GM10266 (cell line): ENCODE data around the gene OSMR.

ENCODE experiments used
- DNase-seq: peaks from one replicate; pipeline ENCODE4 v3.0.0; 2012; ENCODE audit errors: extremely low spot score
- TF ChIP-seq, protein P1 (sequence below): IDR thresholded peaks from 2 replicates; pipeline ENCODE4 v1.5.1; 2012; ENCODE audit warnings: mild to moderate bottlenecking, low read depth; ENCODE audit not compliant: control insufficient read depth, insufficient read depth; ENCODE audit errors: missing control alignments

The OSMR gene

DNA sequence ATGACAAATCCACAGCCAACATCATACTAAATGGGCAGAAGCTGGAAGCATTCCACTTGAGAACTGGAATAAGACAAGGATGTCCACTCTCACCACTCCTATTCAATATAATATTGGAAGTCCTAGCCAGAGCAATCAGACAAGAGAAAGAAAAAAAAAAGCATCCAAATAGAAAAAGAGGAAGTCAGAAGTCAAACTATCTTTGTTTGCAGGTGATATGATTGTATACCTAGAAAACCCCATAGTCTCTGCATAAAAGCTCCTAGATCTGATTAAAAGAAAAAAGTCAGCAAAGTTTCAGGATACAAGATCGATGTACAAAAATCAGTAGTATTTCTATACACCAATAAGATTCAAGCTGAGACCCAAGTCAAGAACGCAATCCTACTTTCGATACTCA is 66.1 kb downstream of the OSMR start:
- TF ChIP-seq, protein P1, sequence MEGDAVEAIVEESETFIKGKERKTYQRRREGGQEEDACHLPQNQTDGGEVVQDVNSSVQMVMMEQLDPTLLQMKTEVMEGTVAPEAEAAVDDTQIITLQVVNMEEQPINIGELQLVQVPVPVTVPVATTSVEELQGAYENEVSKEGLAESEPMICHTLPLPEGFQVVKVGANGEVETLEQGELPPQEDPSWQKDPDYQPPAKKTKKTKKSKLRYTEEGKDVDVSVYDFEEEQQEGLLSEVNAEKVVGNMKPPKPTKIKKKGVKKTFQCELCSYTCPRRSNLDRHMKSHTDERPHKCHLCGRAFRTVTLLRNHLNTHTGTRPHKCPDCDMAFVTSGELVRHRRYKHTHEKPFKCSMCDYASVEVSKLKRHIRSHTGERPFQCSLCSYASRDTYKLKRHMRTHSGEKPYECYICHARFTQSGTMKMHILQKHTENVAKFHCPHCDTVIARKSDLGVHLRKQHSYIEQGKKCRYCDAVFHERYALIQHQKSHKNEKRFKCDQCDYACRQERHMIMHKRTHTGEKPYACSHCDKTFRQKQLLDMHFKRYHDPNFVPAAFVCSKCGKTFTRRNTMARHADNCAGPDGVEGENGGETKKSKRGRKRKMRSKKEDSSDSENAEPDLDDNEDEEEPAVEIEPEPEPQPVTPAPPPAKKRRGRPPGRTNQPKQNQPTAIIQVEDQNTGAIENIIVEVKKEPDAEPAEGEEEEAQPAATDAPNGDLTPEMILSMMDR = no peak
- no peak for DNase-seq

DNA sequence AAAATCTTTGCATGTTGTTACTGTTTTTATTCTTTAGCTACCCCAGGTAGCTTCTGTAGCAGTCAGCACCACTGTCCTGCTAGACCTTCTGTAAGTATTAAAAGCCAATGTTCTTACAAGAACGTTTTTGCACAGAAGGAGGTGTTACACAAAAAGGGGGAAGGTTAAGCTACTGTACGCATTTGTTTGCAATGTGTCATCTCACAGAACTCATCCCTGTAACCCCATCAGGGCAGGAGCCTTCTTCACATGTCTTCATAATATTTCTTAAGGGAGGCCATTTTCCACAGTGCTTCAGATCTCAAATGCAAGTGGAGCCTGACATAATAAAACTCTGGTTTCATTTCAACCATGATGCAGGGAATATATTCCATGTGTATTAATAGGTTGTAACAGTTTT is 67.9 kb downstream of the OSMR start:
- no peak for DNase-seq
- TF ChIP-seq, protein P1 = no peak

DNA sequence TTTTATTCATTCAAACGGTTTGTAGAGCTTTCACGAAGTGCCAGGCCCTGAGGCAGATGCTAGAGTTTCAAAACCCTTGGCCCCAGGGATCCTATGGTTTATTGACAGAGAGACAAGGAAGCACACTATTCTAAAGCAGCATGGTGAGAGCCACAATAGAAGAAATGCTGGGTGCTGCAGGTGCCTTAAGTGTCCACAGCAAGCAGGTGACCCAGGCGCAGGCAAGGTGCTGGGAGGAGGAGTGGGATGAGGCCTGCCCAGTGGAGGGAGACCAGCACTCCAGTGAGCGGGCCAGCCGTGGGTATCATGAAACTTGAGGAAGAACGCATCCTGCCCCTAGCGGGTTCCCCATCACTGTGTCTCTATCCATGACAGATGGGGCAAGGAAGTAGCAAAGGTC is 71.0 kb downstream of the OSMR start:
- TF ChIP-seq, protein P1 = no peak
- DNase-seq = no peak

DNA sequence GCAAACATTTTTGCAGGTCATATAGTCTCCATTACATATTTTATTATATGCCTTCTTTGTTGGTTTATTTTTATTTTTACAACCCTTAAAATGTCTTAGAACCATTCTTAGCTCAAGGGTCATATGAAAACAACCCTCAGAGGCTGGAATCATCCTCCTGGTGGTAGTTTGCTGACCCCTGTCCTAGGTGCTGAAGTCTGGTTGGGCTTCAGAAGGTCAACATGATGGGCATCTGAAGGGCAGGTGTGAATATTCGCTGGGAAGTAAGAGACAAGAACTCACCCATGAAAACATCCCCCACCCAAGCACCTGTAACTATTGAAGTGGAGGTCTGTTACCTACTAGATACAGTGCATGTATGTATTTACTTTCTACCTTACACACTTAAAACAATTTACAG is 75.4 kb downstream of the OSMR start:
- TF ChIP-seq, protein P1 = no peak

DNA sequence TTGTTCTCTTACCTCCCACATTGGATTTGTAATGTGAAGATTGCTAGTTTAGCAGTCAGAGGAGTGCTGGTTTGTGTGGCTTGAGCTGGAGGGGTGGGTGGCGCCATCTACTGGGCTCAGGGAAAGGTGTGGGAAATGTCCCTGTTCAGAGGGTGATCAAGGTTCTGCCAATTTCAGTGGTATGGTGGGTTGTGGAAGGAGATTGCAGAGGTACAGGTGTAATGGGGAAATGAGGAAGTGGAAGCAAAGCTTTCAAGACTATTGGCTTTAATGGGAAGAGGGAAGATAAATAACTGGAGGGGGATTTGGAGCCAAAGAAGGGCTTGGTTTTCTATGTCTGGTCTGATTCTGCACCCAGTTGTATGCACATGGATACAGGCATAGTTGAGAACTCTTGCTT is 76.4 kb downstream of the OSMR start:
- DNase-seq = peak; percentile 59
- TF ChIP-seq, protein P1 = peak; percentile 81

More for the DNA sequence above, 75.4 kb downstream of the OSMR start:
- DNase-seq = no peak

DNA sequence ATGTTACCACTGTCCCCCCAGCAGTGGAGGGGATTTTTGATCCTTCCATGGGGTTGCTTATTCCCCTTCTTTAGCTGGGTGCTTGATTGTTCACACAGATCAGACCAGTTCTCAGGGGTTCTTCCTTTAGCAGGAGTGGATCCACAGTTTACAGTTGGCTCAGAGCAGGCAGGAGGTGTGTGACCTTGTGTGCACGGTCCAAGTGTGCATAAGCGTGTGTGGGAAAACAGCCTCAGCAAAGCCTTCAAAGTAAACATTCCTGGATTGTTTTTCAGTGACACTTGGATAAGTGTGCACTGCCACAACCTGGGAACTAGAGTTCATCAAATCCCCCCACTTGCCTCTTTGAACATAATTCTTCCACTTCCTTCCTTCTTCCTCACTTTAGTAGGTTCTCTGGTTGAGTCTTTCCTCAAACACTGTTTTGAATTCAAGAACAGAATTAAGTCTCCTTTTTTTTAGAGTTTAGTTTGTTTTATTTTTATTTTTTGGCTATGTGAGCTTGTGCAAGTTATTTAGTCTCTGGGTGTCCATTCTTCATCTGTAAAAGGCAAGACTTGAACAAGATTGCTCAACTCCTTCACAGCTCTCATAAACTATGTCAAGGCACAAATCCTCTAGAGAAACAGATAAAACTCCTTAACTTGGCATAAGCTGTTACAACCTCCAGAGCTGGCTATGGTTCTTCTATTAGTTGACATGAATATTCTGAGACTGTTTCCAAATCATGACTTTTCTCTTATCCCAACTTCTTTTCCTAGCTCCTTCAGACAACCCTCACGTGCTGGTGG is 78.0 kb downstream of the OSMR start:
- DNase-seq = no peak
- TF ChIP-seq, protein P1 = no peak

DNA sequence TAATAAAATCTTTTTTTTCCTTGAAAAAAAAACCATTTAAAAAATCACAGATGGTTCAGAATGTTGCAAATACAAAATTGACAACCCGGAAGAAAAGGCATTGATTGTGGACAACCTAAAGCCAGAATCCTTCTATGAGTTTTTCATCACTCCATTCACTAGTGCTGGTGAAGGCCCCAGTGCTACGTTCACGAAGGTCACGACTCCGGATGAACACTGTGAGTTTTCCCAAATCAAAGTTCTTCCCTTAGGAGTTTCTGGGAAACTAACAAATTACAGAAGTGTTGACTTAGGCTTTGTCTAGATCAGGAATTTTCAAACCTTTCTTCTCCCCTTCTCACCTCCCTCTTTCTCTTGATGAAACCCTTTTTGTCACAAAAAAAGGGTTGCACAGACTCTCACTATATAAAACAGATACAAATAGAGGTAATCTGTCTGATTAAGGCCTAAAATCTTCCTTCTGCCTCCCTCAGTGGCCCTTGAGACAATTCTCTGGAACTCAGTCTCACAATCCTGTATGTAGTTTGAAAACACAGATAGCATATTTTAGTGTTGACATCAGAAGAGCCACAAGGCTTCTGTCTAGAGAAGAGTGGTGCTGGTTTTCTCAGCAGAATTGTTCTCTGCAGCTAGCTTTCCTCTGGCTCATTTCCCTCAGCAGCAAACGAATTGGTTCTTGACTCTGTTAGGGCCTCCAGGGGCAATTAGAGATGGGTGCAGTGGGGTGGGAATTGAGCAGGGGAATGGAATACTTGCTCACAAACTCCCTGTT is 79.5 kb downstream of the OSMR start:
- TF ChIP-seq, protein P1 = no peak
- DNase-seq = no peak
